HepG2 (cell line): ENCODE results near the gene CNTROB. TPM values are rescaled to one million over a fixed set of nuclear protein-coding genes. Genes with fewer than 3 reads are reported as not detected.

ENCODE experiments used
- AKNA ChIP-seq: sonication (generic); formaldehyde crosslinking; IDR thresholded peaks from 2 replicates; pipeline ENCODE4 v1.4.0; 2020; ENCODE audit warnings: missing genetic modification reagents, borderline replicate concordance
- FOSL1 ChIP-seq: sonication (generic); formaldehyde crosslinking; IDR thresholded peaks from 2 replicates; pipeline ENCODE4 v1.9.0; 2021; ENCODE audit warnings: missing genetic modification reagents, borderline replicate concordance
- HES4 ChIP-seq: sonication (generic); formaldehyde crosslinking; IDR thresholded peaks from 2 replicates; pipeline ENCODE4 v1.9.0; 2021; ENCODE audit warnings: mild to moderate bottlenecking, missing genetic modification reagents, borderline replicate concordance
- JUND ChIP-seq: sonication (generic); formaldehyde crosslinking; IDR thresholded peaks from 2 replicates; pipeline ENCODE4 v1.8.0; 2022; ENCODE audit warnings: mild to moderate bottlenecking, missing genetic modification reagents
- PHB2 ChIP-seq: fragments of 450-650 bp; IDR thresholded peaks from 2 replicates; pipeline ENCODE4 v1.6.1; 2018; ENCODE audit not compliant: partially characterized antibody
- SPEN ChIP-seq: sonication (generic); formaldehyde crosslinking; IDR thresholded peaks from 2 replicates; pipeline ENCODE4 v1.5.1; 2020; ENCODE audit warnings: low read depth, mild to moderate bottlenecking, missing genetic modification reagents
- SRSF4 ChIP-seq: fragments of 200-400 bp; formaldehyde crosslinking; IDR thresholded peaks from one replicate; pipeline ENCODE4 v1.6.1; 2018; ENCODE audit warnings: mild to moderate bottlenecking, low read depth, low read length, moderate library complexity; ENCODE audit not compliant: poor library complexity, severe bottlenecking
- TCF7L2 ChIP-seq: IDR thresholded peaks from 2 replicates; pipeline ENCODE4 v1.6.1; 2011; ENCODE audit warnings: mild to moderate bottlenecking, low read depth, low read length, moderate library complexity
- TEAD2 ChIP-seq: sonication (generic); formaldehyde crosslinking; IDR thresholded peaks from 2 replicates; pipeline ENCODE4 v1.9.0; 2021; ENCODE audit warnings: missing genetic modification reagents
- ZBTB4 ChIP-seq: sonication (generic); formaldehyde crosslinking; IDR thresholded peaks from 2 replicates; pipeline ENCODE4 v1.4.0; 2020; ENCODE audit warnings: missing genetic modification reagents, mild to moderate bottlenecking, borderline replicate concordance
- ZMYM2 ChIP-seq: sonication (generic); formaldehyde crosslinking; IDR thresholded peaks from 2 replicates; pipeline ENCODE4 v1.8.0; 2022; ENCODE audit warnings: mild to moderate bottlenecking, missing genetic modification reagents
- ZNF260 ChIP-seq: sonication (generic); formaldehyde crosslinking; IDR thresholded peaks from 2 replicates; pipeline ENCODE4 v1.4.0; 2020; ENCODE audit warnings: missing genetic modification reagents, low read depth, mild to moderate bottlenecking, borderline replicate concordance
- ZNF263 ChIP-seq: sonication (generic); formaldehyde crosslinking; IDR thresholded peaks from 2 replicates; pipeline ENCODE4 v1.4.0; 2020; ENCODE audit warnings: missing genetic modification reagents
- ZNF430 ChIP-seq: sonication (generic); formaldehyde crosslinking; IDR thresholded peaks from 2 replicates; pipeline ENCODE4 v1.9.0; 2021; ENCODE audit warnings: mild to moderate bottlenecking, missing genetic modification reagents
- ZNF460 ChIP-seq: sonication (generic); formaldehyde crosslinking; IDR thresholded peaks from 2 replicates; pipeline ENCODE4 v1.5.1; 2020; ENCODE audit warnings: missing genetic modification reagents, mild to moderate bottlenecking, borderline replicate concordance
- ZNF563 ChIP-seq: sonication (generic); formaldehyde crosslinking; IDR thresholded peaks from 2 replicates; pipeline ENCODE4 v1.8.0; 2022; ENCODE audit warnings: mild to moderate bottlenecking, moderate library complexity, missing genetic modification reagents
- ZNF691 ChIP-seq: sonication (generic); formaldehyde crosslinking; IDR thresholded peaks from 2 replicates; pipeline ENCODE4 v1.4.0; 2020; ENCODE audit warnings: missing genetic modification reagents, low read depth, mild to moderate bottlenecking, borderline replicate concordance
- ZNF747 ChIP-seq: sonication (generic); formaldehyde crosslinking; IDR thresholded peaks from 2 replicates; pipeline ENCODE4 v1.8.1; 2023; ENCODE audit warnings: missing genetic modification reagents, mild to moderate bottlenecking, borderline replicate concordance
- polyA plus RNA-seq, 8 experiments: library from polyadenylated mRNA; depleted of rRNA in 3 of 8; stranded (reverse) in 7 of 8; unstranded in 1 of 8; fragments of >200 nt; fragmentation: Illumina TruSeq in 4 of 8; extraction: Trizol in 4 of 8; gene quantifications; 2 replicates each; pipeline versions ENCODE4 v1.2.1 to v1.2.3, GENCODE V29; 2011 to 2016; ENCODE audit warnings: low read depth in 4 of 8, missing spikeins in 1 of 8, mixed read lengths in 1 of 8; ENCODE audit not compliant: insufficient read depth in 1 of 8
- total RNA-seq, 5 experiments: library from RNA; depleted of rRNA; stranded (reverse); fragments of >200 nt; fragmentation: Illumina TruSeq; extraction: Trizol; gene quantifications; 2 replicates each; pipeline ENCODE4 v1.2.3, GENCODE V29; 2016; ENCODE audit warnings: low read depth in 1 of 5

The CNTROB gene
- total and polyA plus RNA-seq, 2 of the 13 experiments (the other 11 are each of a cell fraction or from before 2014, with no cell fraction given): 21.2 to 24.1 TPM

- no peak for TF ChIP-seq ZBTB4
- no peak for TF ChIP-seq TEAD2 (CRISPR knock-in tag)
- TF ChIP-seq ZNF460 (CRISPR knock-in tag): no peak
- no peak for TF ChIP-seq PHB2
- TF ChIP-seq JUND (CRISPR knock-in tag): no peak
- peak; percentile 76 for TF ChIP-seq SPEN (CRISPR knock-in tag)
- no peak for TF ChIP-seq AKNA (CRISPR knock-in tag)
- no peak for TF ChIP-seq HES4
- TF ChIP-seq ZNF430 (CRISPR knock-in tag): peak; percentile 51; the same call in 1 of the 2 replicates
- no peak for TF ChIP-seq ZNF263
- TF ChIP-seq TCF7L2: no peak
- TF ChIP-seq ZNF747 (CRISPR knock-in tag): no peak
- TF ChIP-seq ZNF563 (CRISPR knock-in tag): 0 out of 2 replicates have a peak, but pooled peaks have one; percentile 38
- TF ChIP-seq SRSF4: no peak
- 0 out of 2 replicates have a peak, but pooled peaks have one; percentile 29 for TF ChIP-seq ZMYM2 (CRISPR knock-in tag)
- TF ChIP-seq FOSL1 (CRISPR knock-in tag): peak; percentile 15; the same call in 1 of the 2 replicates
- peak; percentile 32; the same call in 1 of the 2 replicates for TF ChIP-seq ZNF691 (CRISPR knock-in tag)
- TF ChIP-seq ZNF260 (CRISPR knock-in tag): no peak
Measured at GRCh38 chr17:7989781-7990655, 58.0 kb downstream of the CNTROB start (continued).
